Measurements from ENCODE around the gene ARV1.
A peak's percentile ranks its signal among the peaks of the same experiment; 100 is the strongest.
"Not testable (repeated sequence)": the region's sequence is repeated elsewhere in the genome, so short reads cannot be mapped to it uniquely, and the experiment has no call there.

ARV1 gene

GRCh38 chr1:230976825-230977747 is 1.8 kb upstream of the ARV1 start:
- no peak for DNase-seq

DNA sequence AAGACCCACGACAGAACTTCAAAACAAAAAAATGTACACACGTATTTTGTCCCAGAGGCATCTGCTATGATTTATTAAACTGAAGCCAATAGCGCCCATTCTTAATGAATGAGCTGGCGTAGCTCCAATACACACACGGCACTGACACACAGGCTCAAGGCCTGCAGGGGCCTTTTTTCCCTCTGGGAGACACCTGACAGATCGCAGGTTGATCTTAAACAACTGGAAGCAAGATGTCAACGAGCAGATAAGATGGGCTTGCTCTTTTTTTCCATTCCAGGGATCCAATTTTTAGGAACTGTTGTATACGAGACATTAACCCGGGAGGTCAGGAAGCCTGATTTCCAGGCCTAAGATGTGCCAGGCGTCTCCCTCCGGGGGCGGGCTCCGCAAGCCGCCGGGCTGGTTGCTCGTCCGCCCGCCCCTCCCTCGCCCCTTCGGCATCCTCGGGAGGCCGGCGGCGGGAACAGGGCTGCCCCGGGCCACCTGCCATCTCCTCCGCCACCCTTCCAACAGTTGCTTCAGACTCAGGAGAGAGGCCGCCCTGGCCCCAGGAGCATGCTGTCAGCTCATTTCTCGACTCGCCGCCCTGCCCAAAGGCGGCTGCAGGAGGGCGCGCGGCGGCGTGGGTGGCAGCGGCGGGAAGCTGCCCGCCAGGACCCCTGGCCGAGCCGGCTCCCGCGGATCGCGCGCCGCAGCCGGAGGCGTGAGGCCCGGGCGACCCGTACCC is 968 bp upstream of the ARV1 start:
- peak; percentile 43 to 47 for DNase-seq

- DNase-seq = no peak
Measured at GRCh38 chr1:230979389-230979716, 459 bp downstream of the ARV1 start.

DNA sequence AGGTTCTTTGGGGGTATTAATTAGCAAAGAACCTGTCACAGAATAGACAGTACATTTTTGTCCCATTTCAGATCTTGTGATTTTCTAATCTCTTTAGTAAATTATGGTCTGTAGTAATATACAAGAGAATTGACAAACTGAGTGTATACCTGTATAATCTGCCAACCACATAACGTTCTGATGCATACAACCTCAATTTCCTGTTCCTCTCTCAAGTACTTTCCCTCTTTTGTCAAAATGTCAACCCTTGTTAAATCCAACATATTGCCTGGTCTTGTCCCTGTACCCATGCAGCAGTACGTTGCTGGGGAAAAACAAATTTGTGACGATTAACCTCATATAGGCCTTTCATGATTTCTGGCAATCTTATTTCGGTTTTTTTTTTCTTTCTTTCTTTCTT is 1.1 kb downstream of the ARV1 start:
- DNase-seq = no peak

DNA sequence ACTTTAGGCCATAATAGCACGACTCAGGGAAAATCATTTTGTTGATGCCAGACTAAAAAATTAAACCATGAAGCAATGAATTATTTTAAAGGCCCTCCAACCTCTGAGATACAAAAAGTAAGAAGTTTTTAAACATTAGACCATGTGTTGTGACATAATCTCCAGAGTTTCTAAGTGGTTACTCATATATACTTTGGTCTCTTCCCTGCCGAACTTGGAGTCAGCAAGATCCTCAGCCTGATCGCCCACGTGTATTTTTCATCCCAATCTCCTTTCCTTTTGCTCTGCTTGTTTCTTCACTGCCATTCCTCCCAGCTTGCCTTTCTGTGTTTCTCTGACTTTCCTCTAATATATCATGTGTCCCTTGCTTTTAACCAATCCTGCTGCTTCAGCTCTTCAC is 3.8 kb downstream of the ARV1 start:
- no peak for DNase-seq

- DNase-seq = no peak
Measured at GRCh38 chr1:230983811-230984210, 4.9 kb downstream of the ARV1 start.

DNA sequence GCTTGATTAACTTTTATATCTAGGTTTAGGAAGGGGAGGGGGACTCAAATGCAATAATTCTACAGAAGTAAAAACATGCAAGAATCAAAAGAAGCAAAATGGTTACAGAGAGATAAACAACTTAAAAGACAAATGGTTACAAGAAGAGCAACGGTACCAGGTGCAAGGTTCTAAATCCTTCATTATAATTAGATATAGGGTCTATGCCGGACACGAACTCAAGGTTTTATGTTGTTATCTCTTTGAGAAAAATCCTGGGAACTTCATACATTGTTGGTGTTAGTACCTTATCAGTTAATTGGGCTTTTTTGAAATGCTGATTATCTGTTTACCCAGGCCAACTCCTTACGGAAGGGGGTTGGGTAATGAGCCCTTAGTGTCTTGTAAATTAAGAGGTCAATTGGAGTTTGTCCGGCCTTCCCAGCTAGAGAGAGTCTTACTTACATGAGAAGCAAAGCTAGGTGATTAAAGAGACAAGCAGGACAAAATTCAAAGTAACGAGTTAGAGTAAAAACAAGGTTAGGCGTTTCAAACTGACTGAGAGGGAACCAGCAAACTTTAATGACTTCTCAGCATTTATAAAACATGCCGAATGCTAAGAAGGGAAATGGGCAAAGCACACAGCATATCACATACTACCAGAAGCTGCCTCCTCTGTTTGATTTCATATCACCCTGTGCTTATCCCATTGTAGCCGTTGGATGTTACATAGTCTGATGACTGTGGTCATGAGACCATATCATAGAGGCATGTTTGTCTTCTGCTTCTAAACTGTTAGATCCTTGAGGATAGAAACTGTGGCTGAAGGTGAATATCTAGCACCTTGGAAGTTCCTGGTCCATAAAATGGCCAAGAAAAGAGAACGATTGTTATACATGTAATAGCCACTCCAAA is 6.0 kb downstream of the ARV1 start:
- DNase-seq = not testable (repeated sequence)

GRCh38 chr1:230985711-230986110 is 6.8 kb downstream of the ARV1 start:
- no peak for DNase-seq

- no peak for DNase-seq
Measured at GRCh38 chr1:230986976-230987375, 8.1 kb downstream of the ARV1 start.

DNA sequence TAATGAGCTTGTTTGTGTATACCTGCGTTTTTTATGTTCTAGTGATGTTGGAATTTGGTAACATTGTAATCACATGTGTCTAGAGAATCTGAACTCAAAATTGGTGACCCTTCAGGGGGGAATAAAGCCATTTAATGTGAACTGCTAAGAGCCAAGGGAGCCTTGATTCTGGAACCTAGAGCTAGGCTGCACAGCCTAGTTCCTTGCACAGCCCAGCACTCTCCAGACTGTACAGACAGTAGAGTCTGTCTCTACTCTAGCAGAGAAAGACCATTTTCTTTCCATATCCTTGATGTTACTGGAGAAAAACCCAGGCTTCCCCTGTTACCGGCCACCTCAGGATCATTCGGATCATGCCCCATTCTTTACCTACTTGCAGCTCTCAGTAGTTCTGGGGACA is 8.6 kb downstream of the ARV1 start:
- DNase-seq = no peak

DNA sequence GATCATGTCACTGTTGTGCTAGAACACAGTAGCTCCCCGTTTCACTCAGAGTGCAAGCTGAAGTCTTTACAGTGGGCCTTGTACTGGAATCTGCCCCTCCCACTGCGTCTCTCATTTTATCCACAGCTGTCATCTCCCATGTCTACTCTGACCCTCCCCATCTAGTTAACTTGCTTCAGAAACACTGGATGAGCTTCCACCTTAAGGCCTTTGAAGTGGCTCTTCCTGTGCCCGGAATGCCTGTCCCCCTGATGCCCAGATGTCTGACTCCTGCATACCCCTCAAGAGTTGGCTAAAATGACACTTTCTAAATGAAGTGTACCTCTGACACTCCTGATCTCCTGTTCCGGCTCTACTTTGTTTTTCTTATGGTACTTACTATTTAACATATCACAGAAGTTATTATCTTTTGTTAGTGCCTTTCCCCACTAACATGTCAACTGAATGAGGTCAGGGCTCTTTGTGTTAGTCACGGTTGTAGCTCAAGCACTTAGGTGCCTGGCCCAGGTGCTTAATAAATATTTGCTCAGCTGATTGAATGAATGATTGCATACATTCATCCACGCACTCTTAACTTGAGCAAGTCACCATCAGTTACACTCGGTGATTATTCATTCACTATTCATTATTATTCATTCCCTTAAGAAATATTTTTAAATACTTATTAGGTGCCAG is 13.3 kb downstream of the ARV1 start:
- DNase-seq = no peak

GRCh38 chr1:230994860-230995259 is 16.0 kb downstream of the ARV1 start:
- DNase-seq = no peak

GRCh38 chr1:231000201-231000600 is 21.3 kb downstream of the ARV1 start:
- DNase-seq = no peak

- DNase-seq = no peak
Measured at GRCh38 chr1:231000639-231001038, 21.7 kb downstream of the ARV1 start.

GRCh38 chr1:231001892-231002291 is 23.0 kb downstream of the ARV1 start:
- no peak for DNase-seq

GRCh38 chr1:231007535-231007934 is 28.6 kb downstream of the ARV1 start:
- not testable (repeated sequence) for DNase-seq

DNA sequence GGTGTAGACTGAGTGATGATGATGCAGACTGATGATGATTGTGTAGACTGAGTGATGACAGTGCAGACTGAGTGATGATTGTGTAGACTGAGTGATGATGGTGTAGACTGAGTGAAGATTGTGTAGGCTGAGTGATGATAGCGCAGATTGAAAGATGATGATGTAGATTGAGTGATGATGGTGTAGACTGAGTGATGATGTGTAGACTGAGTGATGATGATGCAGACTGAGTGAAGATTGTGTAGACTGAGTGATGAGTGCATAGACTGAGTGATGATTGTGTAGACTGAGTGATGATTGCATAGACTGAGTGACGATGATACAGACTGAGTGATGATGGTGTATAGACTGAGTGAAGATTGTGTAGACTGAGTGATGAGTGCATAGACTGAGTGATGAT is 32.5 kb downstream of the ARV1 start:
- no peak for DNase-seq

DNA sequence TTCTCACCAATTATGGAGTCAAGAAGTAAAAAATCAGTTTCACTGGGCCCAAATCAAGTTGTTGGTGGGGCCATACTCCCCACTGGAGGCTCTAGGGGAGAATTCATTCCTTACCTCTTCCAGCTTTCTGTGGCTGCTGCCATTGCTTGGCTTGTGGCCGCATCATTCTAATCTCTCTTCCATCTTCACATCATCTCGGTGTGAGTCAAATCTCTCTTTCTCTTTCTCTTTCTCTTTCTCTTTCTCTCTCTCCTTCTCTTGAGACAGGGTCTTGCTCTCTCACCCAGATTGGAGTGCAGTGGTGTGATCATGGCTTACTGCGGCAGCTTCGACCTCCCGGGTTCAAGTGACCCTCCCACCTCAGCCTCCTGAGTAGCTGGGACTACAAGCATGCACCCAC is 33.1 kb downstream of the ARV1 start:
- no peak for DNase-seq

- no peak for DNase-seq
Measured at GRCh38 chr1:231013391-231014015, 34.6 kb downstream of the ARV1 start.

DNA sequence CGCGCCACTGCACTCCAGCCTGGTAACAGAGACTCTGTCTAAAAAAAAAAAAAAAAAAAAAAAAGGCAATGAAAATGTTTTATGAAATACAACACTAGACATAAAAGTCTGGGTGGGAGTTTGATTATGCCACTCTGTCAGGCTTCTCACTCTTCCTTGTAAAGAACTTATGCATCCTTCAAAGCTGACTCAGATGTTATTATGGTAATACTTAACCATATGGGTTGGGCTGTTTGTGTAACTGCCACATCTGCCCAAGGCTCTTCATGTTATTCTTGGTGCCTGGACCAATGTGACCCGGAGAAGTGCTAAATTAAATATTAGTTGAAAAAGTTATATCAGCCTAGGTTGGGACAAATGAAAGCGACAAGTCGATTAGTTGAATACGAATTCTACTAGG is 37.3 kb downstream of the ARV1 start:
- DNase-seq = no peak

DNA sequence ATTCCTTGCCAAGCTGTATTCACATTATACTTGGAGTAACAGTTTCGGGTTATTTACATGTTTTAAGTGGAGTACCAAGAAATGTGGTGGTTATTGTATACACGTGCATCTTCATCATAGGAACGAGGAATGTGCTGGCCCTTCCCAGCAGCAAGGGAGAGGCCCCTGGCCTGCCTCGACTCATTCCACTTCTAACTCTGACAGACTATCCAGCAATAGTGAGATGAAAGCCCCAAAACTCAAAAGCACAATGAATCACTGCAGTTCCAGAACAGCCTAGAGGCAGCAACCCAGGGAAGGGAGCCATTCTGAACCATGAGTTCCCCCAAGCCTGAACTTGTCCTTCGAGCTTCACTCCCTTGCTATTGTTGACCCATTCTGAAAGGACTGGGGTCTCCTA is 38.1 kb downstream of the ARV1 start:
- DNase-seq = no peak

DNA sequence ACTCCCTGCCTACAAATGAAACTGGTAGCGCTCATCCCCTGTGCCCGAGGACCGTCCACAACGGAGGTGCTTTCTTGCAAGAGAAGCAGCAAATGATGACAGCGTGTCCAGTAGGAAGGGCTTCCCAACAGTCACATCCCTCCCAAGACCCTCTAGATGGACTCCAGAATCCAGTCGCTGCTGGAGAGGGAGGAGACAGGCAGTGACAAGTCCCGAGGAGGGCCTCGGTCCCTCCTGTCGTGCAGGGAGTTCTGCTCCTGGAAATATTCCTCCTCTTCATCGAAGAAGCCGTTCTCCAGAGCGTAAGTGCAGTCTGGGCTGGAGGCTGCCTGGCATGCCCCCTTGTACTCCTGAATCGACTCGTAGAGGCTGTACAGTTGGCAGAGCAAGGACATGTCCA is 40.8 kb downstream of the ARV1 start:
- no peak for DNase-seq
